ENCODE results near the gene SLC22A17.
"Not testable (repeated sequence)": the region's sequence is repeated elsewhere in the genome, so short reads cannot be mapped to it uniquely, and the experiment has no call there.

The SLC22A17 gene

GRCh38 chr14:23387916-23388882, 35.5 kb upstream of the SLC22A17 start:
- DNase-seq (ENCODE audit: extremely low read depth, insufficient read length), result no peak
- H3K36me3 ChIP-seq (ENCODE audit: control insufficient read depth, insufficient read depth, low read length), result no peaks in the 10 kb centered on the region
- no peak for TF ChIP-seq CTCF (IDR thresholded peaks at IDR 0.05; ENCODE audit: insufficient read depth, low read length, poor library complexity, severe bottlenecking)
- H3K27me3 ChIP-seq (replicated peaks; ENCODE audit: control insufficient read depth, insufficient read depth, low read length), result no peaks in the 10 kb centered on the region; the same call in 1 of the 2 replicates
- H3K4me3 ChIP-seq (replicated peaks; ENCODE audit: low read depth, low read length), result no peak overlapping the region

- no peak for TF ChIP-seq CTCF (IDR thresholded peaks at IDR 0.05; ENCODE audit: insufficient read depth, low read length, poor library complexity, severe bottlenecking)
- H3K27me3 ChIP-seq (replicated peaks; ENCODE audit: control insufficient read depth, insufficient read depth, low read length), result no peaks in the 10 kb centered on the region; the same call in 1 of the 2 replicates
Measured at GRCh38 chr14:23386999-23387398, 34.3 kb upstream of the SLC22A17 start.

GRCh38 chr14:23386266-23386657, 33.6 kb upstream of the SLC22A17 start:
- H3K4me3 ChIP-seq (replicated peaks; ENCODE audit: low read depth, low read length); H3K27me3 ChIP-seq (replicated peaks; ENCODE audit: control insufficient read depth, insufficient read depth, low read length); DNase-seq (ENCODE audit: extremely low read depth, insufficient read length); H3K36me3 ChIP-seq (ENCODE audit: control insufficient read depth, insufficient read depth, low read length): not testable (repeated sequence)

More at GRCh38 chr14:23386999-23387398, 34.3 kb upstream of the SLC22A17 start:
- DNase-seq (ENCODE audit: extremely low read depth, insufficient read length), result no peak
- no peak overlapping the region for H3K4me3 ChIP-seq (replicated peaks; ENCODE audit: low read depth, low read length)
- H3K36me3 ChIP-seq (ENCODE audit: control insufficient read depth, insufficient read depth, low read length), result no peaks in the 10 kb centered on the region

GRCh38 chr14:23385642-23386265, 33.1 kb upstream of the SLC22A17 start:
- TF ChIP-seq CTCF (IDR thresholded peaks at IDR 0.05; ENCODE audit: insufficient read depth, low read length, poor library complexity, severe bottlenecking), result no peak
- H3K27me3 ChIP-seq (replicated peaks; ENCODE audit: control insufficient read depth, insufficient read depth, low read length), result no peaks in the 10 kb centered on the region; the same call in 1 of the 2 replicates

GRCh38 chr14:23385244-23385641, 32.6 kb upstream of the SLC22A17 start:
- H3K4me3 ChIP-seq (replicated peaks; ENCODE audit: low read depth, low read length), result no peak overlapping the region
- DNase-seq (ENCODE audit: extremely low read depth, insufficient read length), result no peak
- H3K27me3 ChIP-seq (replicated peaks; ENCODE audit: control insufficient read depth, insufficient read depth, low read length), result no peaks in the 10 kb centered on the region; the same call in 1 of the 2 replicates
- TF ChIP-seq CTCF (IDR thresholded peaks at IDR 0.05; ENCODE audit: insufficient read depth, low read length, poor library complexity, severe bottlenecking), result no peak
- H3K36me3 ChIP-seq (ENCODE audit: control insufficient read depth, insufficient read depth, low read length), result no peaks in the 10 kb centered on the region

More at GRCh38 chr14:23385642-23386265, 33.1 kb upstream of the SLC22A17 start:
- DNase-seq (ENCODE audit: extremely low read depth, insufficient read length), result no peak
- Histone ChIP-seq H3K4me3 (replicated peaks; ENCODE audit: low read depth, low read length) (no peak overlapping the region), H3K36me3 (ENCODE audit: control insufficient read depth, insufficient read depth, low read length) (no peaks in the 10 kb centered on the region)
